K562 treated with DMSO at 1 percent for 4 hours (cell line): ENCODE data around the gene ISM1. TPM values are rescaled to one million over a fixed set of nuclear protein-coding genes. Genes with fewer than 3 reads are reported as not detected.

Source experiments
- total RNA-seq: library from RNA; unstranded; fragments of 300-600 nt; gene quantifications from 2 replicates; pipeline ENCODE4 v1.2.3, GENCODE V29; 2022; ENCODE audit not compliant: insufficient read depth

Gene ISM1
- total RNA-seq, result not detected in 2 replicates

GRCh38 chr20:13220904-13221297 is at the start of gene ISM1:
Gene ISM1 (plus strand): TSS chr20:13221274. CDS start chr20:13221777, 503 bp downstream.

Other genes with a start within 250 kb of the ISM1 start
- not detected in 2 replicates for gene SPTLC3, start 212.3 kb upstream of the ISM1 start, total RNA-seq